HG02884 (cell line): ENCODE results near the gene MYO1A.
"Not testable (repeated sequence)": the region's sequence is repeated elsewhere in the genome, so short reads cannot be mapped to it uniquely, and the experiment has no call there.

ENCODE experiments used
- ATAC-seq: cut with Tn5 transposase; IDR thresholded peaks from one replicate; pipeline ENCODE4 v1.9.1; 2021; ENCODE audit warnings: mild to moderate bottlenecking, moderate library complexity; ENCODE audit not compliant: unreplicated experiment

Gene MYO1A

GRCh38 chr12:56996793-56997545, 53.0 kb downstream of the MYO1A start:
- ATAC-seq: no peak

GRCh38 chr12:56995930-56996496, 53.9 kb downstream of the MYO1A start:
- ATAC-seq: no peak

- no peak for ATAC-seq
Observed at GRCh38 chr12:56995201-56995929, 54.6 kb downstream of the MYO1A start.

- no peak for ATAC-seq
Observed at GRCh38 chr12:56994231-56994746, 55.6 kb downstream of the MYO1A start.

- no peak for ATAC-seq
Observed at GRCh38 chr12:56993346-56993745, 56.6 kb downstream of the MYO1A start.

- no peak for ATAC-seq
Observed at GRCh38 chr12:56991319-56992246, 58.3 kb downstream of the MYO1A start.

- ATAC-seq: no peak
Observed at GRCh38 chr12:56990648-56991318, 59.1 kb downstream of the MYO1A start.

GRCh38 chr12:56989861-56990610, 59.9 kb downstream of the MYO1A start:
- no peak for ATAC-seq

- ATAC-seq: no peak
Observed at GRCh38 chr12:56988207-56988739, 61.7 kb downstream of the MYO1A start.

GRCh38 chr12:56987551-56988053, 62.3 kb downstream of the MYO1A start:
- no peak for ATAC-seq

GRCh38 chr12:56987011-56987410, 62.9 kb downstream of the MYO1A start:
- no peak for ATAC-seq

GRCh38 chr12:56985714-56986113, 64.2 kb downstream of the MYO1A start:
- not testable (repeated sequence) for ATAC-seq

- ATAC-seq: no peak
Observed at GRCh38 chr12:56983386-56983785, 66.5 kb downstream of the MYO1A start.

- ATAC-seq: not testable (repeated sequence)
Observed at GRCh38 chr12:56982578-56983236, 67.2 kb downstream of the MYO1A start.

- no peak for ATAC-seq
Observed at GRCh38 chr12:56980941-56981530, 68.9 kb downstream of the MYO1A start.

- no peak for ATAC-seq
Observed at GRCh38 chr12:56980268-56980667, 69.7 kb downstream of the MYO1A start.

GRCh38 chr12:56979628-56980027, 70.3 kb downstream of the MYO1A start:
- ATAC-seq: no peak
